GM12878 (cell line): ENCODE measurements around the gene INSYN2B. TPM values are rescaled to one million over a fixed set of nuclear protein-coding genes. Genes with fewer than 3 reads are reported as not detected.

ENCODE experiments used
- BCL11A ChIP-seq: IDR thresholded peaks from 2 replicates; pipeline ENCODE4 v1.6.1; 2011; ENCODE audit warnings: low read depth, low read length
- CHD1 ChIP-seq: IDR thresholded peaks from 2 replicates; pipeline ENCODE4 v1.6.1; 2012; ENCODE audit warnings: low read depth, low read length, improper control_type of control experiment
- CHD4 ChIP-seq: fragments of 200-600 bp; sonication (generic); IDR thresholded peaks from 2 replicates; pipeline ENCODE4 v1.6.1; 2016; ENCODE audit warnings: mild to moderate bottlenecking
- CTCF ChIP-seq, 3 experiments: IDR thresholded peaks in 2 of 3; conservative IDR thresholded peaks in 1 of 3; 2 replicates each; pipeline ENCODE4 v1.5.1; 2011; ENCODE audit warnings: low read depth in 3 of 3, low read length in 3 of 3, mild to moderate bottlenecking in 3 of 3, control low read depth in 2 of 3, moderate library complexity in 2 of 3, inconsistent platforms in 1 of 3, mixed read lengths in 1 of 3; ENCODE audit not compliant: control insufficient read depth in 2 of 3, insufficient read depth in 1 of 3; ENCODE audit errors: extremely low read depth in 1 of 3
- EP300 ChIP-seq, 2 experiments: fragments of 150-350 bp in 1 of 2; IDR thresholded peaks; 2 replicates each; pipeline ENCODE4 v1.6.1; 2011 to 2012; ENCODE audit warnings: low read depth in 2 of 2, low read length in 2 of 2, borderline replicate concordance in 1 of 2, improper control_type of control experiment in 1 of 2, inconsistent platforms in 1 of 2; ENCODE audit not compliant: control insufficient read depth in 1 of 2
- IKZF1 ChIP-seq: fragments of 450-650 bp; conservative IDR thresholded peaks from 2 replicates; pipeline ENCODE4 v1.6.1; 2017; ENCODE audit warnings: antibody characterized with exemption, mild to moderate bottlenecking
- IRF5 ChIP-seq: fragments of 450-650 bp; IDR thresholded peaks from 2 replicates; pipeline ENCODE4 v1.6.1; 2017; ENCODE audit warnings: borderline replicate concordance
- KDM1A ChIP-seq: fragments of 200-600 bp; sonication (generic); IDR thresholded peaks from 2 replicates; pipeline ENCODE4 v1.6.1; 2016; ENCODE audit warnings: borderline replicate concordance
- MAX ChIP-seq: IDR thresholded peaks from 2 replicates; pipeline ENCODE4 v1.6.1; 2012; ENCODE audit warnings: low read depth, low read length, improper control_type of control experiment
- MYB ChIP-seq: fragments of 150-350 bp; IDR thresholded peaks from 2 replicates; pipeline ENCODE4 v1.6.1; 2014; ENCODE audit warnings: mild to moderate bottlenecking, low read depth, low read length, borderline replicate concordance
- NKRF ChIP-seq: fragments of 450-650 bp; conservative IDR thresholded peaks from 2 replicates; pipeline ENCODE4 v1.6.1; 2017; ENCODE audit warnings: mild to moderate bottlenecking, moderate library complexity
- PML ChIP-seq: IDR thresholded peaks from 2 replicates; pipeline ENCODE4 v1.6.1; 2012; ENCODE audit warnings: low read length, inconsistent platforms
- POLR2A ChIP-seq: IDR thresholded peaks from 2 replicates; pipeline ENCODE4 v1.6.1; 2011; ENCODE audit warnings: low read depth, mild to moderate bottlenecking, low read length
- POLR2AphosphoS2 ChIP-seq: IDR thresholded peaks from 2 replicates; pipeline ENCODE4 v1.6.1; 2011; ENCODE audit warnings: low read depth, mild to moderate bottlenecking, low read length, improper control_type of control experiment, moderate library complexity
- RAD21 ChIP-seq: IDR thresholded peaks from 2 replicates; pipeline ENCODE4 v1.6.1; 2011; ENCODE audit warnings: mild to moderate bottlenecking, low read depth, low read length, moderate library complexity; ENCODE audit not compliant: insufficient read depth
- SMARCA5 ChIP-seq: fragments of 450-650 bp; IDR thresholded peaks from 2 replicates; pipeline ENCODE4 v1.6.1; 2017; ENCODE audit warnings: mild to moderate bottlenecking
- STAT1 ChIP-seq: fragments of 450-650 bp; conservative IDR thresholded peaks from 2 replicates; pipeline ENCODE4 v1.6.1; 2014; ENCODE audit warnings: antibody characterized with exemption, mild to moderate bottlenecking
- TBL1XR1 ChIP-seq: IDR thresholded peaks from 2 replicates; pipeline ENCODE4 v1.6.1; 2012; ENCODE audit warnings: low read depth, low read length, improper control_type of control experiment
- YY1 ChIP-seq: IDR thresholded peaks from 2 replicates; pipeline ENCODE4 v1.6.1; 2011; ENCODE audit warnings: low read depth, mild to moderate bottlenecking, low read length
- ZNF207 ChIP-seq: fragments of 450-650 bp; IDR thresholded peaks from 2 replicates; pipeline ENCODE4 v1.6.1; 2014; ENCODE audit warnings: antibody characterized with exemption, mild to moderate bottlenecking, borderline replicate concordance
- ZNF274 ChIP-seq: IDR thresholded peaks from one replicate; pipeline ENCODE4 v1.8.0; 2011; ENCODE audit not compliant: insufficient read length, insufficient read depth
- polyA plus RNA-seq, 11 experiments: library from polyadenylated mRNA; depleted of rRNA in 4 of 11; unstranded in 6 of 11; stranded (reverse) in 5 of 11; fragments of >200 nt; fragmentation: Nextera tagmentation in 4 of 11; fragmentation: Illumina TruSeq in 1 of 11; extraction: Ambion mirVana in 4 of 11; extraction: Trizol in 1 of 11; gene quantifications; 1 replicate in 1 of 11; 2 replicates in 10 of 11; pipeline versions ENCODE4 v1.2.1 to v1.2.3, GENCODE V29; 2011 to 2016; ENCODE audit warnings: inconsistent platforms in 2 of 11, missing spikeins in 2 of 11, low read depth in 1 of 11
- total RNA-seq, 4 experiments: library from RNA; depleted of rRNA in 3 of 4; stranded (reverse); fragments of >200 nt in 3 of 4; fragmentation: Illumina TruSeq in 1 of 4; extraction: Trizol in 1 of 4; gene quantifications; 2 replicates each; pipeline versions ENCODE4 v1.2.1 to v1.2.3, GENCODE V29; 2013 to 2021

Gene INSYN2B
- total and polyA plus RNA-seq, 10 of the 15 experiments (the other 5 are each of a cell fraction or from before 2014, with no cell fraction given) = 0.05 to 0.27 (median 0.13) TPM; not detected in 7

- peak in 2 of 3 experiments; percentile 33 to 71; a peak in 3 of 6 replicates for TF ChIP-seq CTCF (IDR thresholded peaks at IDR 0.05 in 2 of 3, conservative IDR thresholded peaks at IDR 0.05 in 1 of 3; ENCODE audit: control insufficient read depth in 2 of 3, extremely low read depth in 1 of 3, insufficient read depth in 1 of 3, low read depth in 3 of 3, low read length in 3 of 3)
- no peak for TF ChIP-seq POLR2AphosphoS2
- 0 out of 2 replicates have a peak, but pooled peaks have one; percentile 12 for TF ChIP-seq CHD1
- peak; percentile 67 for TF ChIP-seq RAD21
- no peak for TF ChIP-seq IKZF1
- TF ChIP-seq MYB = no peak
- no peak for TF ChIP-seq IRF5
- TF ChIP-seq EP300 (IDR thresholded peaks at IDR 0.05; ENCODE audit: borderline replicate concordance in 1 of 2, control insufficient read depth in 1 of 2, low read depth in 2 of 2, low read length in 2 of 2) = no peak
- no peak for TF ChIP-seq PML
- TF ChIP-seq MAX = no peak
- no peak for TF ChIP-seq KDM1A
- TF ChIP-seq POLR2A = no peak
- 0 out of 2 replicates have a peak, but pooled peaks have one; percentile 25 for TF ChIP-seq YY1
- TF ChIP-seq BCL11A = no peak
- no peak for TF ChIP-seq ZNF274
- no peak for TF ChIP-seq TBL1XR1
- TF ChIP-seq NKRF = no peak
- TF ChIP-seq CHD4 = no peak
- no peak for TF ChIP-seq ZNF207
- no peak for TF ChIP-seq STAT1
- TF ChIP-seq SMARCA5 = no peak
- TF ChIP-seq, all 136 proteins: peak for 5
Observed at GRCh38 chr5:169980418-169981053, at the start of gene INSYN2B (continued).
